HG03354 (cell line): ENCODE measurements around the gene DLG2.
"Not testable (repeated sequence)": the region's sequence is repeated elsewhere in the genome, so short reads cannot be mapped to it uniquely, and the experiment has no call there.

Experiments used
- ATAC-seq: cut with Tn5 transposase; IDR thresholded peaks from one replicate; pipeline ENCODE4 v1.9.1; 2021; ENCODE audit warnings: mild to moderate bottlenecking; ENCODE audit not compliant: unreplicated experiment, poor library complexity, severe bottlenecking

DLG2 gene

GRCh38 chr11:83791557-83791956 lies 1835.6 kb downstream of the DLG2 start:
- no peak for ATAC-seq

- no peak for ATAC-seq
These were observed 1841.2 kb downstream of the DLG2 start for GRCh38 chr11:83785942-83786341.

- ATAC-seq: no peak
These were observed 1842.7 kb downstream of the DLG2 start for GRCh38 chr11:83784419-83784818.

- no peak for ATAC-seq
These were observed 1844.8 kb downstream of the DLG2 start for GRCh38 chr11:83782329-83782728.

- ATAC-seq: no peak
These were observed 1847.3 kb downstream of the DLG2 start for GRCh38 chr11:83779876-83780275.

GRCh38 chr11:83778596-83778995 lies 1848.5 kb downstream of the DLG2 start:
- no peak for ATAC-seq

- ATAC-seq: no peak
These were observed 1852.9 kb downstream of the DLG2 start for GRCh38 chr11:83773950-83774880.

- no peak for ATAC-seq
These were observed 1858.7 kb downstream of the DLG2 start for GRCh38 chr11:83768489-83768888.

GRCh38 chr11:83766932-83767331 lies 1860.2 kb downstream of the DLG2 start:
- no peak for ATAC-seq

GRCh38 chr11:83764643-83765042 lies 1862.5 kb downstream of the DLG2 start:
- no peak for ATAC-seq

GRCh38 chr11:83760932-83761331 lies 1866.2 kb downstream of the DLG2 start:
- ATAC-seq: no peak

- no peak for ATAC-seq
These were observed 1868.0 kb downstream of the DLG2 start for GRCh38 chr11:83759148-83759547.

- no peak for ATAC-seq
These were observed 1876.1 kb downstream of the DLG2 start for GRCh38 chr11:83751041-83751440.

- ATAC-seq: no peak
These were observed 1880.1 kb downstream of the DLG2 start for GRCh38 chr11:83746921-83747585.

- no peak for ATAC-seq
These were observed 1882.4 kb downstream of the DLG2 start for GRCh38 chr11:83744620-83745192.

- no peak for ATAC-seq
These were observed 1890.5 kb downstream of the DLG2 start for GRCh38 chr11:83736684-83737083.

GRCh38 chr11:83734120-83734519 lies 1893.0 kb downstream of the DLG2 start:
- no peak for ATAC-seq

- not testable (repeated sequence) for ATAC-seq
These were observed 1895.9 kb downstream of the DLG2 start for GRCh38 chr11:83731288-83731687.

GRCh38 chr11:83728281-83728680 lies 1898.9 kb downstream of the DLG2 start:
- ATAC-seq: no peak

- no peak for ATAC-seq
These were observed 1899.9 kb downstream of the DLG2 start for GRCh38 chr11:83727251-83727650.

- no peak for ATAC-seq
These were observed 1900.8 kb downstream of the DLG2 start for GRCh38 chr11:83726316-83726715.
